GM21360 (cell line): ENCODE results near the gene CANT1.

Source experiments
- ATAC-seq: cut with Tn5 transposase; IDR thresholded peaks from one replicate; pipeline ENCODE4 v1.9.1; 2021; ENCODE audit warnings: mild to moderate bottlenecking, moderate library complexity; ENCODE audit not compliant: unreplicated experiment

Gene CANT1

DNA sequence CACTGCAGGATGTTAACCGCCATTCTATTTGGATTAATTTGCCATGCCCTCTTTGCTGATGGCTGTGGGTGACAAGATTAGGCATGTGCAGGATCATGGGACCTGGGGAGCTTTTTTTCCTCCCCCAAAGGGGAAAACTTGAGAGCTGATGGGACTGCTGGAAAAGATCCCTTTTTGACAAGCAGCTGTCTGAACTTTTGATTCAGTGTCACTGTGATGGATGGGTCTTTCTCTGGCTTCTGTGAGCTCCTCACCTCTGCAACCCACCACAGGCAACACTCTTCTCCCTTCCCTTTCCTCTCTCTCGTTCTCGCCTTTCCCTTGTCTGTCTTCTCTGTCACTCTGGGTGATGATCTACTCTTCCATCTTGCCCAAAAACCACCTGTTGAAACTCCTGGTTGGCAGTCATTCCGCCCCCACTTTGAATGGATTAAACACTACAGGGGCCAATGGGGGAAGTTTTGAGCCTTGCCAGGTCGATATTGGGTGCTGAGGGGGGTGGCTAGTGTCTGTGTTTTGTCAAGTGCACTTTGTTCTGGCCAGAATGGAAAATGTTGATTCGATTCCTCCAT lies 3.1 kb upstream of the CANT1 start:
- no peak for ATAC-seq

DNA sequence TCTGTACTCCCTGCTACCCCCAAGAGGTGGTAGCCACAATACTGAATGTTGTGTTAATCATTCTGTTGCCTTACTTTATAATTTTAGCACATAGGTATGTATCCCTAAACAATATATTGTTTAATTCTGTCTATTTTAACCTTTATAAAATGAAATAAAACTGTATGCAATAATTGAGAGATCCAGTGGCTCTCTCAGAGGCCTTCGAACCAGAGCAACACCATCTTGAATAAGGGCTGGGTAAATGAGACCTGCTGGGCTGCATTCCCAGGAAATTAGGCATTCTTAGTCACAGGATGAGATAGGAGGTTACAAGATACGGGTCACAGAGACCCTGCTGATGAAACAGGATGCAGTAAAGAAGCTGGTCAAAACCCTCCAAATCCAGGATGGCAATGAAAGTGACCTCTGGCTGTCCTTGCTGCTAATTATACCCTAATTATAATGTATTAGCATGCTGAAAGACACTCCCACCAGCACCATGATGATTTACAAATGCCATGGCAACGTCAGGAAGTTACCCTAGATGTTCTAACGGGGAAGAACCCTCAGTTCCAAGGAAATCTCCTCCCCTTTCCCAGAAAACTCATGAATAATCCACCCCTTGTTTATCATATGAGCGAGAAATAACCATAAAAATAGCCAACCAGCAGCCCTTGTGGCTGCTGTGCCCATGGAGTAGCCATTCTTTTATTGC lies 2.0 kb upstream of the CANT1 start:
- ATAC-seq, result no peak

DNA sequence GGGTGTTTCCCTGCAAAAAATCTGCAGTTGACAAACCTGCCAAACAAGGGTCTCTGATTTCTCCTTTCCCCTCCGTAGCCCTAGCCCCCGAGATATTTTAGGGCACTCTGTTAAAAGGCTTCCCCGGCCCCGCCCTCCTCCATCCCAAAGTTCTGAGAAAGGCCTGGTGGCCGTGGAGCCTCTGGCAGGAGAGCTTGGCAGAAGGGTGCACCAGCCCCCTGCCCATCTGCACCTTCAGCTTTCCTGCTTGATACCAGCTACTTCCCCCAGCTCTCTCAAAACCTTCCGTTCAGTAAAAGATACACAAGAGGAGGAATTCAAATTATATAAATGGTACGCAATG lies 711 bp upstream of the CANT1 start:
- no peak for ATAC-seq

DNA sequence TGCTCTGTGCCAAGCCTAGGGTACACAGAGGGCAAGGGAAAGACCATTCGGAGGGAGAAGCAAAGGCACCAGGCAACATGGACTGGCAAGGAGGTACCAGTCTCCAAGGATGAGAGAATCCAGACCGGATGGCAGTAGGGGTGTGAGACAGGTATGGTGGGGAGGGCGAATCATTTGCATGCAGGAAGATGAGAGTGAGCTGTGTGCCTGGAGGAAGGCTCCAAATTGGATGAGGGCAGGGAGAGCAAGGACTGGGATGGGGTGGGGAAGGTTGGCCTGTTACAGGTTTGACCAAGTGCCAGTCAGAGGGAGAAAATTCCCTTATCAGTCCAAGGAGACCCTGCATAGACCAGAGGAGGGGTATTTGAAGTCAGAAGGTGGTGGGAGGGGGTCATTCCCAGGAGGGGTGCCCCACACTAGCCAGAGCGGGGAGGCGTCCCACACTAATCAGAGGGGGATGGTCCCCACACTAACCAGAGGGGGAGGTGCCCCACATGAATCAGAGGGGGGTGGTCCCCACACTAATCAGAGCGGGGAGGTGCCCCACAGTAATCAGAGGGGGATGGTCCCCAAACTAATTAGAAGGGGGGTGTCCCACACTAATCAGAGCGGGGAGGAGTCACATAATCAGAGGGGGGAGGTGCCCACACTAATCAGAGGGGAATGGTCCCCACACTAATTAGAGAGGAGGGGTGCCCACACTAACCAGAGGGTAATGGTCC lies 737 bp downstream of the CANT1 start:
- ATAC-seq, result no peak

DNA sequence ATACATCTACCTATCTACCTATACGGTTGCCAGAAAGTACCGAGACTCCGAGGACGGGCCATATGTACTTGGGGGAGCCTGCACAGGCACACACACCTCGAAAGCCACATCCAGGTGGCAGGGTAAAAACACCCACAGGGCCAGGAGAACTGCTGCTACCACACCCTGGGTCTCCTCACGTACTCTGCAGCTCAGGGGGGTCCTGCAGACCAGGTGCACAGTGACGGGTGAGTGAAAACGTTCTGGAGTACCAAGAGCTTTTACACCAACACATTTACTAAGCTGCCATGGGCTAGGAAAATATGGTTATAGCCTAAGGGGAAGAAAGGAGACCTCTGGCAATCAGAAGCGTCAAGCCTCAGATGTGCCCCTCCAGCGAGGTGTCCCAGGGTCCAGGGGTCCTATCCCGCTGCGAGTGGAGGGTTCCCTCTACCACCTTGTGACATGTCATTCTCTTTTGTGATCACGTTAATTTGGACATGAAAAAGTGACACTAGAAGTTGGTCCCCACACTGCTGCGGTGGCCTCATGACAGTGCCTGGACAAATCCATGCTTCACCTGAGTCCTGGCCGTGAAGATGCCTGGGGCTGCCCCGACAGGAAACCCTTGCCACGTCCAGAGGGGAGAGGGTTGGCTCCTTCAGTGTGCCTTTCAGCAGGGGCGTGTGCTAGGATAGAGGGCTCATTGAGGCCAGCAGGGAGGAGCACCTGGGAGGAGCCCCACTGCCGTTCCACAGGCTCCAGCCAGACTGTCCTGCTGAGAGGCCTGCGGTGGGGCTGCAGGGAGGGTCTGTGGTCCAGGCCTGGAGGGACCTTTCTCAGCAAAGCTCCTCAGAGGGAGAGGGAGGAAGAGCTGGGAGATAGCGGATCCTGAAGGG lies 1.8 kb downstream of the CANT1 start:
- ATAC-seq, result no peak

DNA sequence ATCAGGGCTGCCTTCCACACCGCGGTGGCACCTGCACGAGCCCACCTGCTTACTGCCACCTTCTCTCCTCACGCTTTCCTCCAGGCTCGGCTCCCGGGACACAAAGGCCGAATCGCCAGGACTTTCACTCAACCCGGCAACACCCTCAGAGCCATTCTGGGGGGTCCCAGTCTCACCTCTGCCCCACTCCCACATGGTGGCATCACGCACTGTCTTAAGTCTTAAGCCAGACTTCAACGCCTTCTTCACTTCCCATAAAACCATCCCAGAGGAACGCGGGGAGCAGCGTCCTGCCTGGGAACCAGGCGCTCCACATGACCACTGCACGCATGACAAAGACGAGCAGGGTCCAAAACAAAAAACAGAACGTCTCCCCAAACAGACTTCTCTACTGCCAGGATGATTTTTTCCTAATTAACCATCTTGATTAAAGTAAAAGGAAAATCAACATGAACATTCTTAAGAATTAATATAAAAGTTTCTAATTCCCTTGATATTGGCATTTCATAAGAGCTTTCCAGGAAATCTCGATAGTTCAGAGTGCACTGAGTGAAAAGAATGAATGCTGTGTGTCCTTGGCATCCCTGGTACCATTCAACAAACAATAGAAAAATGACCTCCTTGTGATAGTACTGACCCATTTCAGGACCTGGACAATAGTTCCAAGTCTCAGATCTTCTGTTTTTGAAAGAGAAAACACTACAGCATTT lies 2.6 kb downstream of the CANT1 start:
- ATAC-seq, result no peak

DNA sequence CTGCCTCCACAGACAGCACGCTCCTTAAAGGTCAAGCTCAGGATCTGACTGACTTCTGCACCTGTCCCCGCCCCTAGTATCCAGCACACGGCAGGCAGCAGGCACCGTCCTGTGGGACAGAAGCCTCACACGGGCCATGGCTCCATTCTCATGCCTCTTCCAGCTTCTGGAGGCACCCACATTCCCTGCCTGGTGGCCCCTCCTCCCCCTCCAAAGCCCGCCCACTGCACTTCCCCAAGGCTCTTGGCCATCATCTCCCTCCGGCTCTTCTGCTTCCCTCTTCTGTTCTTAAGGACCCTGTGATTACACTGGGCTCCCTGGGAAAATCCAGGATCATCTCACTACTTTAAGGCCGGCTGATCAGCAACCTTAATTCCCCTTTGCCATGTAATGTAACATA lies 3.5 kb downstream of the CANT1 start:
- no peak for ATAC-seq

DNA sequence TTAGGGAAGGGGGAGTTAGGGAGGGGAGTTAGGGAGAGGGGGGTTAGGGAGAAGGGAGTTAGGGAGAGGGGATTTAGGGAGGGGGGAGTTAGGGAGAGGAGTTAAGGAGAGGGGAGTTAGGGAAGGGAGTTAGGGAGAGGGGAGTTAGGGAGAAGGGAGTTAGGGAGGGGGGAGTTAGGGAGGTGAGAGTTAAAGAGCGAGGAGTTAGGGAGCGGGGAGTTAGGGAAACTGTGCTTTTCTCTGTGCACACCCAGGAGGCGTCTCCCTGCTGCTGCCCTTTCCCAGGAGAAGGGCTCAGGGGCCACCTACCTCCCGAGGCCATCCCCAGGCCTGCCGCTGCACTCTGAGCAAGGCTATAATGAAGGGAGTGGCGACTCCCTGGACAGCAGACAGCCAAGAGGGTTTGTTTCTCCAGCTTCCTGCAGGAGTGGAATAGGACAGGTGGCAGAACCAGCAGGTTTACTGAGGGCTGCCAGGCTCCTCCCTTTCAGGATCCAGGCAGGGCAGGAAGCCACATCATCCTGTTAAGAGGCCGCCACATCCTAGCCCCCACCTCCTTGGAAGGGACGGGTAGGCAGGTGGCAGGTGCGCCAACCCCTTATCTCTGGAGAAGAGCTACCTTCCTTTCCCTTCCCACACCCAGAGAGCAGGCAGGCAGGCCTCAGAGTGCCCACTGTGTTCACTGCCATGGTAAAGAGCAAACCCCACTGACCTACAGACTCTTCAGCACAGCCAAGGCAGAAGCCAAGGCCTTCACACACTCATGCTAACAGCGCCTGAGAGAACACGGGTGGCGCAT lies 4.3 kb downstream of the CANT1 start:
- no peak for ATAC-seq

DNA sequence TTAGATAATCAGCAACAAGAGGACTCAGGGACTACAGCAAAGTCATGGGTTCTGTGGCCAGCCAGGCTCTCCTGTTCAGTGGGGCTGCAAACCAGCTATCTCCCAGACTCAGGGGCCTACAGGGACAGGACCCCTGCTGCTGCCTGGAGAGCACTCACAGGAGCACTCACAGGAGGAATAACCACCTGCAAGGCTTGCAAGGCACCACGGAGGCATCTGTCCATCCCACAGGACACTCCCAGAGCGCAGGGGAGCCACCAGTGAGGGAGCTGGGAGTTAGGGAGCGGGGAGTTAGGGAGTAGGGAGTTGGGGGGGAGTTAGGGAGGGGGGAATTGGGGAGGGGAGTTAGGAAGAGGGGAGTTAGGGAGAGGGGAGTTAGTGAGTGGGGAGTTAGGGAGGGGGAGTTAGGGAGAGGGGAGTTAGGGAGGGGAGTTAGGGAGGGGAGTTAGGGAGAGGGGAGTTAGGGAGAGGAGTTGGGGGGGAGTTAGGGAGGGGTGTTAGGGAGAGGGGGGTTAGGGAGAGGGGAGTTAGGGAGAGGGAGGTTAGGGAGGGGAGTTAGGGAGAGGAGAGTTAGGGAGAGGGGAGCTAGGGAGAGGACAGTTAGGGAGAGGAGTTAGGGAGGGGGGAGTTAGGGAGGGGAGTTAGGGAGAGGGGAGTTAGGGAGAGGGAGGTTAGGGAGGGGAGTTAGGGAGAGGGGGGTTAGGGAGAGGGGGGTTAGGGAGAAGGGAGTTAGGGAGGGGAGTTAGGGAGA lies 5.7 kb downstream of the CANT1 start:
- ATAC-seq, result no peak

DNA sequence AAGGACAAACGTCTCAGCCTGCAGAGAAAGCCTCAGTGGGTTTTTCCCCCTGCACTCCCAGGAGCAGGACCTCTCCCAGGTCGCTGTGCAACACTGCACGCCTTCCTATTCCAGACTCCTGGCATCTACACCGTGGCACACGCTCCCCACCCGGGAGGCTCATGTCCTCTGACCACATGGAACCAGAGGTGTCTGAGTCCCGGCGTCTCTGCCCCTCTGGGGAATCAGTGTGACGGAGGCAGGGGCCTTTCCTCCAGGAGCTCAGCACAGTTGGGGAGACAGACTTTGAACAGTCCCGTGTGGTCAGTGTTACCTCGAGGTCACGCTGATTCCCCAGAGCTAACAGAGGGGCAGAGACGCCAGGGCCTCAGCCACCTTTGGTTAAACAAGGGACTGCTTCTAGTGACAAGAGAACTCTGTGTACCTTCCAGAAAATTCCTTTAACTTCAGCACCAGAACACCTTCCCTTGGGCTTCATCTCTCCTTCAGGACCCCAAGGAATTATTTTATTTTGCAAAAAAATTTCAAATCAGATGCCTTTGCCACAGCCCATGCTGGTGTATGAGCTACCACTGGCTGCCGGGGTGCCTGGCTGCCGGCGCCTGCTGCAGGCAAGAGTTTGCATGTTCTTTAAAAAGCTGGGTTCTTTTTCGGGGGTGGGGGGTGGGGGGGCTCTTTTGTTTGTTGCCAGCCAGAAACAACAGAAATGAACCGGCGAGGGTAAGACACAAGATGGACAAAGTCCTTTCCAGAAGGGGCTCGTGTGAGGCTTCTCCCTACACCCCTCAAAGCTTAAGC lies 6.6 kb downstream of the CANT1 start:
- ATAC-seq, result no peak

DNA sequence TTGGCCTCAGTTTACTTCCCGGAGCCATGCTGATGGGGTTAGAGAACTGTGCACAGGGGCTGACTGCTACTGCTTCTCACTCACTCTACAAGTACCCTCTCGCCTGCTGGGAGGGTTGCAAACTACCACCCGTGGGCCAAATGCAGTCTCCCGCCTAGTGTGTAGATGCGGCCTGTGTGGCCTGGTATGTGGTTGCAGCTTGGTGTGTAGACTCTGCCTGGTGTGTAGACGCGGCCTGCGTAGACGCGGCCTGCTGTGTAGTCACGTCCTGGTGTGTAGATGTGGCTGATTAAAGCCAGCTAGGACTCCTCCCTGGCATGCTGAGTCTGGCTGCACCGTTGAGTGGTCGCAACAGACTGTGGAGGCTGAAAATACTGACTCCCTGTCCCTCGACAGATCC lies 7.3 kb downstream of the CANT1 start:
- ATAC-seq, result no peak

DNA sequence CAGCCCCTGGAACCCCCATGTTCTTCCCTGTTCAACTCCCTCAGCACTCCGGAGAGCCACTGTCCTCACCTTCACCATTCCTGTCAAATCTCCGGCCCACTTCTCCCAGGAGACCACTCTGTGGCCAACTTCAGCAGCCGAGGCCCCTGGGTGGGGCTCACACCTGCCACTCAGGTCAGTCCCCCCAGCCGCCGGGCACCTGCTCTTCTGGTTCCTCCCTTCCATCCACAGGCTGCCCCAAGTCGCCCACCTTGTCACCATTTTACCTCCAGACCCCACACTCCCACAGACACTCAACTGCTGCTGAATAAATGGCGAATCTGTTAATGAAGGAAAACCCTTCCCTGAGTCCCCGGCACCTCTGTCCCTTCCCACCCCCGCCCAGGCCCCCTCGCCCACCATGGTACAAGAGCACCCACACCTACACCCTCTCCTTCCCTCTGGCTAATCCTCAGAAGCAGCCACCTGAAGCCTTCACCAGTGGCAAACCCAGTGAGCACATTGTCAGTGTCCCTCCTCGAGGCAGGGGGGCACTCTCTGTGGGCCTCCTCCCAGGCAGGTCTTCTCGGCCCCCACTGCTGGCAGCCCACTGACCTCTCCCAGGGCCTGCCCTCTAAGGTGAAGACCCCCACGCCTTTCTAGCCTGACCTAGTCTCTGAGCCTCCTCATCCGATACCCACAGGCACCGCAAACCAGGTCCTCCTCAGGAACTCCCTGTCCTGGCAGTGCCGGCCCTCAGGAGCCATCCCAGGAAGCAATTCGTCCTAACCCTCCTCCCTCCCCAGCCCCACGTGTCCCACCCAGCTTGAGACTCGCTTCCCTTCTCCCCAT lies 8.2 kb downstream of the CANT1 start:
- ATAC-seq, result no peak

DNA sequence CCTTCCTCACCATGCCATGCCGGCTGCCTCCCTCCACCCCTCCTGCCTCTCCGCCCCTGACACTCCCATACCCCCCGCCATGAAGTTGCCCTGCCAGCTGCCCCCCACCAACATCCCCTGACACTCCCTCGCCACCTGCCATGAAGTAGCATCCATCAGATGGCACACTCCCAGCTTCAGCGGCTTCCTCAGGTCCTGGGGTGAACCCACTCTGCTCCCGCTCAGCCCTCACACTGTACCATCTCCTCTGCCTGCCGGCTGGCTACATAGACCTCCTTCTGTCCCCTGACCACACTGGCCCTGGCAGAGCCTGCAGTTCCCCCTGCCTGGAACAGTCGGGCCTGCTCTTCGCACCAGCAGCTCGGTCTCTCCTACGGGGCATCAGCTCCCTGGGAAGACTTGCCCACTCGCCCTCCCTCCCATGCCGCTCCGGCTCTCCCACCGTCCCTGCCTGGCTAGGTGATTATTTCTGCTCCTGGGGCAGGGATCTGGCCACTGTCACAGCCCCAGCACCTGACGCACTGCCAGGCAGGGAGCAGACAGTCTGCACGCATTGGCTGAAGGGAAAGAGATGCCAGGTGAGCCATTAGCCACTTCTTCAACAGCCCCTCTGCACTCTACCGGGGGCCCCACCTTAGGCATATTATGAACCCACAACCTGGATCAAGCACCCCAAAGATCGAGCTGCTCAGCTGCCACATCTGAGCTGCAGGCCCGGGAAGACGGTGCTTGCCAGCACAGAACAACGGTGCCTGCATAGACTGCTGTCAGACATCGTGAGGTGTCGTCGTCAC lies 9.0 kb downstream of the CANT1 start:
- ATAC-seq, result no peak

DNA sequence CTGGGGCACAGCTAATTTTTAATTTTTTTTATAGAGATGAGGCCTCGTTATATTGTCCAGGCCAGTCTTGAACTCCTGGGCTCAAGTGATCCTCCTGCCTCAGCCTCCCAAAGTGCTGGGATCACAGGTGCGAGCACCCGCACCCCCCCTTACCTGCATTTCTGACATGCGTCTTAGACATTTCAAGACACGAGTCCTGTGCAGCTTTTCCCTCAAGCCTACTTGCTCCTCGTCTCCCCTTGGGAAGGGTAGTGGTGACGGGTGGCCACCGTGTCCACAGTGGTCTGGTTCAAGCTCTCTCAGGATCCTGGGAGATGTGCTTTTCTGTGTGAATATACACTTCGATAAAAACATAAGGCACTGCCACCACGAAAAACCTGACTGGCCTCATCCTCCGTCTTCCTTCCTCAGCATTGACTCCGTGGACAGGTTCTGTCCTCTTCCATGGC lies 9.6 kb downstream of the CANT1 start:
- ATAC-seq, result no peak

DNA sequence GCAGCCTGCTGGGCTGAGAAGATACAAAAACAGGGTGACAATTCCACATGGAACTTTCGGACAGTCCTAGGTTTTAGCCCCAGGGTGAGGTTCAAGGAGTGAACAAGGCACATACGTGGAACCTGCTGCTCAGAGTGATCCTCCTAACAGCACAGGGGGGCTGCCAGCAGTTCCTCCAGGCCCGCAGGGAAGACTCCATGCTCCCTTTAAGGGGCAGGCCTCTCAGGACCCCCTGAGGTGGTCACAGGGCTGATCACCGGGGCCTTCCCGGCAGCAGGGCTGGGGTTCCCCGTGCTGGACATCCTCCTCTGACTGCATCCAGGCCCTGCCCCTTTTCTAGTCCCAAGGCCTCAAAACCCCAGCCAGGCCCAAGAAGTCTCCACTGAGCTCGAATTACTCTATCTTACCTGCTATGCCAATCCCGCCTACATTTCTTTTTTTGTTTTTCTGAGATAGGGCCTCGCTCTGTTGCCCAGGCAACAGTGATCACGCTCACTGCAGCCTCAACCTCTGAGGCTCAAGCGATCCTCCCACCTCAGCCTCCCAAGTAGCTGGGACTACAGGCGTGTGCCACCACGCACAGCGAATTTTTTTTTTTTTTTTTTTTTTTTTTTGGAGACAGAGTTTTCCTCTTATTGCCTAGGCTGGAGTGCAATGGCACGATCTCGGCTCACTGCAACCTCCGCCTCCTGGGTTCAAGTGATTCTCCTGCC lies 10.4 kb downstream of the CANT1 start:
- ATAC-seq, result no peak
